A549 (cell line): ENCODE results near the gene KBTBD13.

Source experiments
- CHD4 ChIP-seq: fragments of 200-600 bp; sonication (generic); IDR thresholded peaks from 2 replicates; pipeline ENCODE4 v1.6.1; 2016; ENCODE audit warnings: antibody characterized with exemption, mild to moderate bottlenecking, borderline replicate concordance
- CTCF ChIP-seq: fragments of >200 bp; sonication (Bioruptor Twin); formaldehyde crosslinking; IDR thresholded peaks from 3 replicates; pipeline ENCODE4 v1.5.1; 2016
- HMGXB4 ChIP-seq: fragments of 250-450 bp; sonication (Bioruptor Pico); IDR thresholded peaks from 2 replicates; pipeline ENCODE4 v1.5.0; 2021; ENCODE audit warnings: mild to moderate bottlenecking, moderate library complexity, borderline replicate concordance
- MAX ChIP-seq: IDR thresholded peaks from 2 replicates; pipeline ENCODE4 v1.6.1; 2012
- POLR2AphosphoS2 ChIP-seq: conservative IDR thresholded peaks from 2 replicates; pipeline ENCODE4 v1.6.1; 2012; ENCODE audit warnings: low read length, improper control_type of control experiment, inconsistent platforms
- TP53 ChIP-seq: fragments of 250-450 bp; sonication (Bioruptor Pico); IDR thresholded peaks from 2 replicates; pipeline ENCODE4 v1.5.0; 2021; ENCODE audit warnings: mild to moderate bottlenecking, moderate library complexity
- USF2 ChIP-seq: fragments of 450-650 bp; IDR thresholded peaks from 2 replicates; pipeline ENCODE4 v1.6.1; 2014; ENCODE audit warnings: antibody characterized with exemption

GRCh38 chr15:65029736-65030208 is 46.8 kb upstream of the KBTBD13 start:
- TF ChIP-seq MAX (no peak), TP53 (no peak), USF2 (no peak), HMGXB4 (CRISPR knock-in tag) (no peak), POLR2AphosphoS2 (no peak), CTCF (no peak), CHD4 (no peak)
